Limb (tissue), 2 donors: ENCODE data around the gene AQP1.

ENCODE experiments used
- DNase-seq, 2 donors: peaks; one replicate each; pipeline ENCODE4 v3.0.0-alpha.2; 2016; ENCODE audit errors: extremely low spot score in 2 of 2

The AQP1 gene

DNA sequence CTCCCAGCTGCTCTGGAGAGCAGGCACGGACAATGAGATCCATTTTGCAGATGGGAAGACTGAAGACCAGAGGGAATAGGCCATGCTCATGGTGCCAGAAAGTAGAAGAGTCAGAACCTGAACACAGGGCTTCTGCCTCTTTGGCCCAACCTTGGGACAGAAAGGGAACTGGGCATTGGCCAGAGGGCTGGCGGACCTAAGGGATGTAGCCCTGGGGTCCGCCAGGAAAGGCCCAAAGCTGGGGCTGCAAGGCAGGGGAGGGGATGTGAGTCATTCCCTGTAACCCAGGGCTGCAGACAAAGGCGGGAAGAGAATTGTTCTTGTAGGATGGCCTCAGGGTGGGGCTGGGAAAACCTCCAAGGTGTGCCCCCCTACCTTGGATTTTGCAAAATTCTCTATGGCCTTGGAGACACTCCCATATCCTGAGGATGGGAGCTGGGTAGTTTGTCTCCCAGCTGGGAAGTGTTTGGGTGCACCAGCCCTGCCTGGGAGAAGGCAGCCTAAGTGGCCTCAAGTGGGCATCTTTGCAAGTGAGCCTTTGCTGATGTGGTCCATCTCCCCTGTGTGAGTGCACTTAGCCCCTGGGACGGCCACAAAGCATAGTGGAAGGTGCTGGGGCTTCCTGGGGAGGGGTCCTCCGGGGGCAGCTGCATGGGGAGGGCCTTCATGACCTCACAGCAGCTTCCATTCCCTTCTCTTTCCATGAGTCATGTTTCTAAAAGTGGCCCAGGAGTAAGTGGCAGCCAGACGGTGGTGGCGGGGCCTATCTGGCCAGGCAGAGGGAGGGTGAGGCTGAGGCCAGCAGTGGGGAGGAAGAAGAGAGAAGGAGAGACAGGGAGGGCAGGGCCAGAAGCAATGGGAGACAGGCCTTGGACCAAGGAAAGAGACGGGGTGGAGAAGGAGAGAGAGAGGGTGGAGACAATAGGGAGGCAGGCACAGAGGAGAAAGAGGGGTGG is 9.2 kb downstream of the AQP1 start:
- DNase-seq = peak; percentile 45 to 49

DNA sequence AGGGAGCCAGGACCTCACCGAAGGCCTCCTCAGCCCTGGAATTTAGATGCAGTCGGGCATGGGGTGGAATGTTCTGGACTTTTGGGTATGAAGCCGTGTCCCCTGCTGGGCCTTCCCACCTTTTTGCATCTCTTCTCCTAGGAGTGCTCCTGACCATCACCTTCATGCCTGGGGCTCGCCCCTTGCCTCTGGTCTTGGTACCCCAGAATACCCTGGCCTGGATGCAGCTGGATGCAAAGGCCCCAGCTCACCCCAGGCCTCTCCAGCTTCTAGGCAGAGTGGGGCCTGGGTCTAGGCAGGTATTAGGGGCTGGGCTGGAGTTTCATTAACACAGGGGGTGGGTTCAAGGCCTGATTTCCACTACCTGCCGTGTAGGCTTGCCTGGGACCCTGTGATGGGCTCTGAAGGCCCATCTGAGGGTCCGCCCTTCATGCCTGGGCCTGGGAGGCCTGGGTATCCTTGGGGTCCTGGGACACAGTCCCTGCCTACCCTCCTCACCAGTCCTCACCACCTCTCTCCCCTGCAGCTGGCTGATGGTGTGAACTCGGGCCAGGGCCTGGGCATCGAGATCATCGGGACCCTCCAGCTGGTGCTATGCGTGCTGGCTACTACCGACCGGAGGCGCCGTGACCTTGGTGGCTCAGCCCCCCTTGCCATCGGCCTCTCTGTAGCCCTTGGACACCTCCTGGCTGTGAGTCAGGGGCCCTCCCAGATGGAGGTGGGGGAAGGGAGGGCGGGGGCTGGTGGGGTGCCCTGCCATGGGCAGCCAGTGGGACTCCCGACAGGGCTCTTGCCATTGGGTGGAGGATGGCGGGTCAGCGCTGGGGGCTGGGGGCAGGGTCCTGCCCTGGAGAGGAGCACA is 10.1 kb downstream of the AQP1 start:
- DNase-seq = peak in 1 of 2 donors; percentile 26

DNA sequence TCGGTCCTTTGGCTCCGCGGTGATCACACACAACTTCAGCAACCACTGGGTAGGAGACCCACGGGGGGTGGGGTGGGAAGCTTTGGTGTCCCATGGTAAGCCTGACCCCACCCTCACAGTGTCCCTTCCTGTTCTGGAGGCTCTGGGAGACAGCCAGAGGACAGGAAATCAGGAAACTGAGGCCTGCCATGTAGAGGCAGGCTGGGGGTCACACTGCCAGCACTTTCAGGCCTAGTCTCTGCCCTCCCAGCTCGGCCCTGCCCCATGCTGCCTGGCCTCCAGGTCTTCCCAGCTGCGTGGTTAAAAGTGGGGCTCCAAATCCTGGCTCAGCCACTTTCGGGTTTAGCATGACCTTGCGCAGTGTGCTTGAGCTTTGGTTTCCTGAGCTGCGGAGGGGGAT is 10.9 kb downstream of the AQP1 start:
- DNase-seq = no peak

DNA sequence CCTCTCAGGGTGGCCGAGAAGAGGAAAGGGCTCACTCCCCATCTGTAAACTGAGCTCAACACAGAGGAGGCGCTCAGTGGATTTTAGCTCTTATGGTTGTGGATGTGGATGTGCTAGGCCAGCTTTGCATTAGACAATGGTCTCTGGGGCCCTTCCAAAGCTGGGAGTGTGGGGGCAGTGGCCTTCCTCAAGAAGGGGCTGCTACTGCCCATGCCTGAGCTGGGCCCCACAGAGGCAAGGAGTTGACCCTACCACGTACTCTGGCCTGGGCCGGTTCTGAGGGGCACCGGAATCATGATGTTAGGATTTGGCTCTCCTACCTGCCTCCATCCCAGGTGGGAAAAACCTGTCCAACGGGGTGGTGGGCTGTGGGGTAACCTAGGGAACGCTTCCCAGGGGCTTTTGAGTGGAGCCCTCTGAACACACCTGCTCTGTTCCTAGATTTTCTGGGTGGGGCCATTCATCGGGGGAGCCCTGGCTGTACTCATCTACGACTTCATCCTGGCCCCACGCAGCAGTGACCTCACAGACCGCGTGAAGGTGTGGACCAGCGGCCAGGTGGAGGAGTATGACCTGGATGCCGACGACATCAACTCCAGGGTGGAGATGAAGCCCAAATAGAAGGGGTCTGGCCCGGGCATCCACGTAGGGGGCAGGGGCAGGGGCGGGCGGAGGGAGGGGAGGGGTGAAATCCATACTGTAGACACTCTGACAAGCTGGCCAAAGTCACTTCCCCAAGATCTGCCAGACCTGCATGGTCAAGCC is 11.5 kb downstream of the AQP1 start:
- DNase-seq = no peak

DNA sequence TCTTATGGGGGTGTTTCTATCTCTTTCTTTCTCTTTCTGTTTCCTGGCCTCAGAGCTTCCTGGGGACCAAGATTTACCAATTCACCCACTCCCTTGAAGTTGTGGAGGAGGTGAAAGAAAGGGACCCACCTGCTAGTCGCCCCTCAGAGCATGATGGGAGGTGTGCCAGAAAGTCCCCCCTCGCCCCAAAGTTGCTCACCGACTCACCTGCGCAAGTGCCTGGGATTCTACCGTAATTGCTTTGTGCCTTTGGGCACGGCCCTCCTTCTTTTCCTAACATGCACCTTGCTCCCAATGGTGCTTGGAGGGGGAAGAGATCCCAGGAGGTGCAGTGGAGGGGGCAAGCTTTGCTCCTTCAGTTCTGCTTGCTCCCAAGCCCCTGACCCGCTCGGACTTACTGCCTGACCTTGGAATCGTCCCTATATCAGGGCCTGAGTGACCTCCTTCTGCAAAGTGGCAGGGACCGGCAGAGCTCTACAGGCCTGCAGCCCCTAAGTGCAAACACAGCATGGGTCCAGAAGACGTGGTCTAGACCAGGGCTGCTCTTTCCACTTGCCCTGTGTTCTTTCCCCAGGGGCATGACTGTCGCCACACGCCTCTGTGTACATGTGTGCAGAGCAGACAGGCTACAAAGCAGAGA is 12.2 kb downstream of the AQP1 start:
- DNase-seq = peak in 1 of 2 donors; percentile 26

DNA sequence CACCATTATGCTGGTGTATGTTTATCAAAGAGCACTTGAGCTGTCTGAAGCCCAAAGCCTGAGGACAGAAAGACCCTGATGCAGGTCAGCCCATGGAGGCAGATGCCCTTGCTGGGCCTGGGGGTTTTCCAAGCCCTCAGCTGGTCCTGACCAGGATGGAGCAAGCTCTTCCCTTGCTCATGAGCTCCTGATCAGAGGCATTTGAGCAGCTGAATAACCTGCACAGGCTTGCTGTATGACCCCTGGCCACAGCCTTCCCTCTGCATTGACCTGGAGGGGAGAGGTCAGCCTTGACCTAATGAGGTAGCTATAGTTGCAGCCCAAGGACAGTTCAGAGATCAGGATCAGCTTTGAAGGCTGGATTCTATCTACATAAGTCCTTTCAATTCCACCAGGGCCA is 13.0 kb downstream of the AQP1 start:
- DNase-seq = no peak

DNA sequence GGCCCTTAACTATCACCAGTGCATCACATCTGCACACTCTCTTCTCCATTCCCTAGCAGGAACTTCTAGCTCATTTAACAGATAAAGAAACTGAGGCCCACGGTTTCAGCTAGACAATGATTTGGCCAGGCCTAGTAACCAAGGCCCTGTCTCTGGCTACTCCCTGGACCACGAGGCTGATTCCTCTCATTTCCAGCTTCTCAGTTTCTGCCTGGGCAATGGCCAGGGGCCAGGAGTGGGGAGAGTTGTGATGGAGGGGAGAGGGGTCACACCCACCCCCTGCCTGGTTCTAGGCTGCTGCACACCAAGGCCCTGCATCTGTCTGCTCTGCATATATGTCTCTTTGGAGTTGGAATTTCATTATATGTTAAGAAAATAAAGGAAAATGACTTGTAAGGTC is 13.5 kb downstream of the AQP1 start:
- no peak for DNase-seq

DNA sequence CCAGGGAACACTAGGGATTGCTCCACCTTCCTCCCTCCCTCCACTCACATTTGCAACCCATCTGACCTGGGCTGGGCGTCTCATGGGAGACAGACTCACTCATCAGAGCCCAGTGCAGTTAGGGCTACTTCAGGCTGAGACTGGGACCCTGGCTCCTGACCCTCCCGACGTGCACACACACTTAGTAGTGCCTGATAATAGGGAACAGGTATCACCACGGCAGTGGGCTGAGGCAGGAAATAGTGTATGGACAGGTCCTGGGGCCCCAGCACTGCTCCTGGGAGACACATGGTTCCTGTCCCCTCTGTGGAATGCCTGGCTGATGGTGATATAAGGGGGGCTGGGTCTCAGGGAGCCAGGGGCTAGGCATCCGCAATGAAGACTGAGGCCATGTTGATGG is 14.3 kb downstream of the AQP1 start:
- DNase-seq = no peak

DNA sequence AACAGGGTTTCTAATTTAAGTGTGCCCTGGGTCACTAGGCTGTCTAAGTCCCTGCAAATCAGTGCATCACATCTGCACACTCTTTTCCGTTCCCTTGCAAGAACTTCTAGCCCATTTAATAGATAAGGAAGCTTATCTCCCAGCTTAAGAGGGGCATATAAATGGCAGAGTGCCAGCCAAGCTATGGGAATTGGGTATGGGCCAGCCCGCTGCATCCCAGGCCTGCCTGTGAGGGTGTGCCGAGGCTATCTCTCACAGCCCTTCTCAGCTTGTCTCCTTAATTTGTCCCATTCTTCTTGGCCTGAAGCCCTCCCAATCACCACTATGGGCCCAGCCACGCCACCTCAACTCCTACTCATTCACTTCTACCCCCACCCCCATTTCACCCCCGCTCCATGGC is 14.7 kb downstream of the AQP1 start:
- DNase-seq = no peak

DNA sequence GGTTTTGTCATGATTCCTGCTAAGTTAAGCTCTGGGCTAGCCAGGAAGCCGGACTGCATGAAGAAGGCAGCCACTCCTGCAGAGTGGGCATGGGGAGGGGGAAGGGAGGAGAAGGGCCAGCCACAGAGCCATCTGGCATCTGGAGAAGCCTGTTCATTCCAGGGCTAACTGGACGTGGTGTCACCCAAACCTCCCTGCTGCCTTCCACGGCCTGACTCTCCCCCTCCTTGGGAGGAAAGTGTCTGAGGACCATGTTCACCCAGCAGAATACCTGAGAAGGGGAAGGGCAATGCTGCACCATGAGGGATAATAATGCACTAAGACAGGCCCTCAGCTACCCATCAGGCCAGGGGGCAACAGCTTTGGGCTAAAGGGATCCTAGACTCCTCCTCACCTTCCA is 15.4 kb downstream of the AQP1 start:
- DNase-seq = no peak

DNA sequence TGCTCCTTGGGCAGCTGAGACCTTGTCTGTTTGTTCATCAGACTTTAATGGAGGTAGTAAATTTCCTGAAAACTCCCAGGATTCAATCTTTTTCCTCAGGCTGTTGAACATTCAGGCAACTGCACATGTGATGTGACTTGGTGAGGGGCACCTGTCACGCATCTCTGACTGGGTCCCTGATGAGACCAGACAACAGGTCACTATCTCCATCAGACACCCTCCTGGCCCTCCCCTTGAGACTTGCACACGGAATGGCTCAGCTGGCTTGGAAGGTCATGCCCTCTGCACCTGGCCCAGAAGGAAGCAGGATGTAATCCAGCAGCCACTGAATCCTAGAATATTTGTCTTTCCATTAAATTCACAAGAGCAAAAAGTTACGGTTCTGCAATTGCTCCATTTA is 15.9 kb downstream of the AQP1 start:
- no peak for DNase-seq

DNA sequence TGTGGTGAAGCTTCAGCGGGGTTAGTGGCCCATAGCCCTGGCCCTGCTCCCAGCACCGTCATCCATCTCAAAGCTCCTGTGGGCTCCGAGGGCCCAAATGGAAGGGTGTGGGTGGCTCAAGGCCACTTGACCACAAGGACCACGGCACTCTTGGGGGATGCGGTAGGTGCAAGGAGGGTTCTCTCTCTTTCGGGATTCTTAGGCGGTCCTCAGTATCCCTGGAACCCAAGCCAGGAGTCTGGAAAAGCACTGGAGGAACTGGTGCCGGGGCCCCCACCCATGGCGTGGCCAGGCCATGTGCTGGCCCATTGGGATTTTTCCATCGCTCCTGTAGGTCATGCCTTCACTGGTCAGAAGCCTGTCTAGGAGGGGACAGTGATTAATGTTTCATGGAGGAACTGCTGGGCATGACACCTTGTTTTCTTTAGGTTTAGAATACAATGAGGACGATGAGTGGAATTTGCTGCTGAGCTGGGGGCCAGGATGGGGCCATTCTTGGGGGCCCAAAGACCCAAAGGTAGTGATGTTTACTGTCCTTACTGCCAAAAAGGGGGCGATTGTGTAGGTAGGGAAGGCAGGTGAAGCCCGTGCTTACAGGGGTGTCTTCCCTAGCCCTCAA is 16.7 kb downstream of the AQP1 start:
- DNase-seq = peak in 1 of 2 donors; percentile 23

DNA sequence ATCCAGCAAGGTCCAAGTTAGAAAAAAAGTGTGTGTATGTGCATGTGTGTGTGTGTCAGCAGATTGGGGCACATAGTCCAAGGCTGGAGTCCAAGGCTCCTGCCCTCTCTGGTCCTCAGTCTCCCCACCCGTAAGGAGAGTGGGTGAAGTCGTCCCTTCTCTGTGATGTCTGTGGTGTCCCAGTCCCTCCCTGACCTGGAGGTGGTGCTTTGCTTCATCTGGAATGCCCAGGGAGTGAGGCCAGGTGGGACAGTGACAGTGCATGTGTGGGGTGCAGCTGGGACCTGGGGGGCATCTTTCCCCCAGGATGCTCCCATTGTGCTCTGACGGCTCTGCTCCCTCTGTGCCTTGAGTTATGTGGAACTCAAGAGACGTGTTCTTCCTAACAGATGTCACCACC is 18.0 kb downstream of the AQP1 start:
- no peak for DNase-seq

DNA sequence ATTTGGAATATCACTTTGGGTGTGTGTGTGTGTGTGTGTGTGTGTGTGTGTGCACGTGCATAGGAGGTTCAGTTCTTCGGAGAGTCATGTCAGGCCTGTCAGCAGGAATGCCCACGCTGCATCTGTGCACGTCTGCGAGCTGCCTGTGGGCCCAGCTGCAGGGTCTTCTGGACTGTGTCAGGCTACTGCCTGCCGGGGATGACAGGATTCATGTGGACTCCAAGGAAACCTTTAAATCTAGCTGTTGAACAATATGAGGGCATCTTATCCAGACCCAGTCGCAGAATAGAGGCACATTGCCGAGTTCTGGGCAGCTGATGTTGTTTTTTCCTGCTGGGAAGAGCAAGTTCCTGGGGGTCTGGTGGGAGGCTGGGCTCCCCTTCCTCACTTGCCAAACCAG is 19.0 kb downstream of the AQP1 start:
- DNase-seq = peak in 1 of 2 donors; percentile 48

DNA sequence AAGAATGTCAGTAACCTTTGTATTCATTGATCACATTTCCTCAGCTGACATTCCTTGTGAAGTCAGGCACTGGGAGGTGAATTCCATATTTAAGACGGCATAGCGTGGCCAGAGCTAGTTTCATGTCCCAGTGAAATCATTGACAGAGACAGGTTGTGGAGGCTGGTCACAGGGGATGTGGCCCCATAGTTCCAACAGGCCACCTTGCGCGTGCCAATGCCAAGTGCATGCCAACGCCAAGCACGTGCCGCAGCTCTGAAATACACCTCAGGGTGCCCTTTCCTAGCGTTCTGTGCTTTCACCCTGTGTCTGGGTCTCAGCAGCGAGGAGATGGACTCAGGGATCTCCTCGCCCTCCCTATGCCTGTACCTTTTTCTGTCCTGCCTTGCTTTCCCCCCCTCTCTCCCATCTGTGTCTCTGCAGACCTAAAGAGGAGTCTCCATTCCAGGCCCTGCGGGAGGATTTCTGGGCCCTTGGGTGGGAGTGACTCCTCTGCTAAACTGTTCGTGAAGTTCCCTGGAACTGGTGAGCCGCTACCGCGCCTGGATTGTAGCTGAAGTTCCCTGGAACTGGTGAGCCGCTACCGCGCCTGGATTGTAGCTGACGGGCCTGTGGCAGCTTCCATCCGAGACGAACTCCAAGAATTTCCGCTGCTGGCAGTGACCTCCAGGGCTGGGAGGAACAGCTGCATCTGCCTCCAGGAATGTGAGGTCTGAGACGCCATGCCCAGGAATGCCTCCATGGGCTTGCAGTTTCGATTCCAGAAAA is 19.7 kb downstream of the AQP1 start:
- DNase-seq = peak in 1 of 2 donors; percentile 39

DNA sequence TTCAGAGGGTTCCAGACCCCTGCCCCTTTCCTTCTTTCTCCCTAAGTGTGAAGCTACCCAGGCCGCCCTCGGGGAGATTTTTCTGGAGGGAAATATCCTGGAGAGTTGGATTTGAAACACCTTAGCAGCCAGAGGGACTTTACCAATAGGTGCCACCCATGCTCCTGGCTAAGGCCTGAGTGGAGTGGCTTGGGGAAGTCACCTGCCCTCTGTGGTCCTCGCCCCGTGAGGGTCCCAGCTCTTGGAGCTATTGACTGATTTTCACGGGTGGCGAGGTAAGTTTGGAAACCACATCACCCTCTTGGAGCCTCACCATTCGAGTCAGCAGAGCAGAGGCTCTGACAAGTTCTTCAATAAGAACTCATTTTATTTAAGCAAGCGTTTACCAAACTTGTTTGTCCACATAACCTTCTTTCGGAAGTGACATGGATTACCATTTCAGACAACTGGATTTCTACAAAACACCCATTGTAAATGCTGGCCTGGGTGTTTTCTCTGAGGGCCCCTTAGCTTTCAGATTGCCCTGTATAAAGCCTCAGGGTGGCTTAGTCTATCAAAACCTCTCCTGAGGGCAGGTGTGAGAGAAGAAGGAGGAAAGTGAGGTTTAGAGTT is 20.4 kb downstream of the AQP1 start:
- no peak for DNase-seq

DNA sequence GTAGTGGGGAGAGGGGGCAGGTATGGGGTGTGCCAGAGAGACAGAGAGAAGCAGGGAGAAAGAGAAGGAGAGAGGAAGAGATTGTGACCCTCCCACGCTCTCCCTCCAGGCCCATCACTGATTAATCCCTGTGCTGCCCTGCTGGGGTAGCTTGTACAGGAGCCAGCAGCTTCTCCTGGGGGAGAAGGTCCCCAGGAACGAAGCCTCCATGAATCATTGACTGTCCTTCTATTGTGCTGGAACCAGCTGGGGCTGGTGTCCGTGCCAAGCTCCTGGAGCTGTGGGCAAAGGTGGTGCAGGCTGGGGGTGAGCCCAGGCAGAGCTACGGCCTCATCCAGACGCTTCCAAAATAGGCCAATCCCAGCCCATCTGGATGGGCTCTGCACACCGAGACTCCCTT is 20.9 kb downstream of the AQP1 start:
- no peak for DNase-seq

DNA sequence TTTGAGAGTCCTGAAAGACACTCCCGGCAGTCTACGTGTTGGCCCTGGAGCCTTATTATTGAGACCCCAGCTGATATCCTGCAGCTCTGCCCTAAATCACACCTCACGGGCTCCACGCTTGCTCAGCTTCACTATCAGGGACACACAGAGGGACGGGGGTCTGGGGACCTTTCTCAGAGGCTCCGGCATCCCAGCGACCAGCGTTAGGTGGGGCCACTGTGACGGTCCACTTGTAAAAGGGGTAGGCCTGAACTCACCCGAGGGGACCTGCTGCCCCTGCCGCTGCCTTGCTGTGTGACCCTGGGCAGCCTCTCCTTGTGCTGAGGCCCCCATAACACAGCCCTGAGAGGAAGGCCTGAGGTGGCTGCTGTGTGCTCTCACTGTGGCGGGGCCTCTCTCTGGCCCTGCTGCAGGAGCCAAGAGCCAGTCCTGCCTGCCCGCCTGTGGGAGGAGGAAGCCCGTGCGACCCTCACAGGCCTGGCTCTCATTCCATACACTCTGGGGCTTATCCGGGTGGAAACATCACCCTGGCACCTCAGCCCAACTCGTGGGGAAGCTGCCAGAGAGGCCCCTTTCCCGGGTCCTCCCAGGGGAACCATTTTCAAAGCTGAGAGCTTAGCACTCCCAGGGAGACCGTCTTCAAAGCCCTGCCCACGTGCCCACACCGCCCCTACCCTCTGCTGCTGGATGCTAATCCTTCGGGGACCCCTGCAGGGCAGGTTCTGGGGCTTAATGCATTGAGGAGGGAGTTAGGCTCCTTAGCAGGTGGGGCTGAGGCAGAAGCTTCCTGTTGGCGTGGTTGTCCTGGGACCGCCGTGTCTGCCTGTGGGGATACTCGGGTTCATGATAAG is 21.7 kb downstream of the AQP1 start:
- DNase-seq = no peak

DNA sequence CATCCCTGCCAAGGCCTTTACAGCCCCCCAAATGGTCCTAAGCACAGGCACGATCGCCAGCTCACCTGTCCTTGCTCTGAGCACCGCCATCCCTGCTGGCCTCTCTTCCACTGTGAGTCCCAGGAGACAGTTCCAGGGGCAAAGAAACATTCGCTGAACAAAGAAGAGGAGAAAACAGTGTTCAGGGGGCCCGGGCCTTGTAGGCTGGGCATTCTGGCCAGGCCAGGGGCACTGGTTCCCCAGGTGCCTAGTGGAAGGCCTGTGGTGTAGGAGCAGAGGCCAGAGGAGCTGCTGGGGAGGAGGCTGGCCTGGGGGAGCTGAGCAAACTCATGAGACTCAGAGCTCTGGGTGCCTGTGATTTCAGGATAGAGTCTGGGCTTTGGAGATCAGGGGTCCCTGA is 22.6 kb downstream of the AQP1 start:
- no peak for DNase-seq
